Measurements from ENCODE around the gene FBXO7. TPM values are rescaled to one million over a fixed set of nuclear protein-coding genes. Genes with fewer than 3 reads are reported as not detected.

Gene FBXO7
- total RNA-seq, 4 donors from 2014 or later: 70.3 to 80.1 (median 76.4) TPM

- Histone ChIP-seq H3K9me3 (no peaks in the 10 kb centered on the region), H3K27ac (no peak overlapping the region), H3K4me1 (no peaks in the 10 kb centered on the region), H3K36me3 (no peaks in the 10 kb centered on the region), H3K27me3 (no peaks in the 10 kb centered on the region), H3K4me3 (no peak overlapping the region)
- in situ Hi-C loops (cut with MboI; ENCODE audit: low pct_ligation_motif_present in 1 of 4, low pct_unique_long_range_greater_than_20kb in 1 of 4, low sequenced_read_pairs in 3 of 4) (loop anchor here (10.0 kb wide), 3 partner anchors 274 to 474 kb away; no protein-coding TSS in a partner anchor), intact Hi-C loops (cut with DNase I; ENCODE audit: low total_unique reads) (no loop called here)
- no peak for TF ChIP-seq CTCF (IDR thresholded peaks at IDR 0.05)
- TF ChIP-seq POLR2A (IDR thresholded peaks at IDR 0.05): no peak
- TF ChIP-seq EP300 (IDR thresholded peaks at IDR 0.05; ENCODE audit: low read depth): no peak
- no peak for TF ChIP-seq POLR2AphosphoS5 (IDR thresholded peaks at IDR 0.05)
- no peak for DNase-seq
- 69% methylated on average over 5 of the region's 5 CpGs; no CpG with 5 or more reads in 1 of the 2 donors for WGBS, 2 donors (ENCODE audit: low coverage in 1 of 2)
These were observed 46.0 kb downstream of the FBXO7 start for GRCh38 chr22:32520612-32521011.

- WGBS, 2 donors (ENCODE audit: low coverage in 1 of 2): 57 to 69% methylated on average over 5 of the region's 5 CpGs
- in situ Hi-C loops (cut with MboI; ENCODE audit: low pct_ligation_motif_present in 1 of 4, low pct_unique_long_range_greater_than_20kb in 1 of 4, low sequenced_read_pairs in 3 of 4): loop anchor here (10.0 kb wide), 3 partner anchors 273 to 473 kb away; no protein-coding TSS in a partner anchor
These were observed 47.6 kb downstream of the FBXO7 start for GRCh38 chr22:32522237-32522636.

GRCh38 chr22:32527756-32528155, 53.1 kb downstream of the FBXO7 start:
- Histone ChIP-seq H3K4me3 (no peak overlapping the region), H3K36me3 (no peaks in the 10 kb centered on the region), H3K9me3 (no peaks in the 10 kb centered on the region), H3K27me3 (no peaks in the 10 kb centered on the region), H3K27ac (no peak overlapping the region), H3K4me1 (peaks cover 7 to 34% (median 17%) of the 10 kb centered on the region in 4 donors)
- in situ Hi-C loops (cut with MboI; ENCODE audit: low pct_ligation_motif_present in 1 of 4, low pct_unique_long_range_greater_than_20kb in 1 of 4, low sequenced_read_pairs in 3 of 4) (loop anchor here (5.0 to 25.0 kb wide), 6 partner anchors 260 to 475 kb away; no protein-coding TSS in a partner anchor), intact Hi-C loops (cut with DNase I; ENCODE audit: low total_unique reads) (loop anchor here (2.0 to 5.0 kb wide), 2 partner anchors 263 to 475 kb away; no protein-coding TSS in a partner anchor)
- WGBS, 2 donors (ENCODE audit: low coverage in 1 of 2): 73 to 100% methylated on average over 1 to 5 of the region's 5 CpGs
- DNase-seq: no peak
- TF ChIP-seq EP300 (IDR thresholded peaks at IDR 0.05; ENCODE audit: low read depth) (no peak), POLR2A (IDR thresholded peaks at IDR 0.05) (no peak), POLR2AphosphoS5 (IDR thresholded peaks at IDR 0.05) (no peak), CTCF (IDR thresholded peaks at IDR 0.05) (no peak)

More at GRCh38 chr22:32522237-32522636, 47.6 kb downstream of the FBXO7 start:
- intact Hi-C loops (cut with DNase I; ENCODE audit: low total_unique reads): no loop called here
- no peak overlapping the region for H3K4me3 ChIP-seq
- no peak overlapping the region for H3K27ac ChIP-seq
- H3K27me3 ChIP-seq: no peaks in the 10 kb centered on the region
- H3K9me3 ChIP-seq: no peaks in the 10 kb centered on the region
- TF ChIP-seq POLR2AphosphoS5 (IDR thresholded peaks at IDR 0.05) (no peak), EP300 (IDR thresholded peaks at IDR 0.05; ENCODE audit: low read depth) (no peak), POLR2A (IDR thresholded peaks at IDR 0.05) (no peak), CTCF (IDR thresholded peaks at IDR 0.05) (no peak)
- no peaks in the 10 kb centered on the region for H3K4me1 ChIP-seq
- H3K36me3 ChIP-seq: no peaks in the 10 kb centered on the region
- no peak for DNase-seq

- no peaks in the 10 kb centered on the region for H3K36me3 ChIP-seq
- in situ Hi-C loops (cut with MboI; ENCODE audit: low pct_ligation_motif_present in 1 of 4, low pct_unique_long_range_greater_than_20kb in 1 of 4, low sequenced_read_pairs in 3 of 4) (loop anchor here (5.0 to 25.0 kb wide), 6 partner anchors 259 to 474 kb away; no protein-coding TSS in a partner anchor), intact Hi-C loops (cut with DNase I; ENCODE audit: low total_unique reads) (loop anchor here (2.0 to 5.0 kb wide), 2 partner anchors 262 to 474 kb away; no protein-coding TSS in a partner anchor)
- peaks cover 7 to 35% (median 17%) of the 10 kb centered on the region in 4 donors for H3K4me1 ChIP-seq
- peak overlapping the region in 2 of 4 donors; percentile 73 to 76 for H3K27ac ChIP-seq
- no peaks in the 10 kb centered on the region for H3K27me3 ChIP-seq
- H3K9me3 ChIP-seq: no peaks in the 10 kb centered on the region
- no peak for DNase-seq
- no peak overlapping the region for H3K4me3 ChIP-seq
- TF ChIP-seq POLR2AphosphoS5 (IDR thresholded peaks at IDR 0.05): no peak
- no peak for TF ChIP-seq POLR2A (IDR thresholded peaks at IDR 0.05)
- TF ChIP-seq EP300 (IDR thresholded peaks at IDR 0.05; ENCODE audit: low read depth): no peak
- no peak for TF ChIP-seq CTCF (IDR thresholded peaks at IDR 0.05)
- 75 to 92% methylated on average over 8 to 9 of the region's 9 CpGs for WGBS, 2 donors (ENCODE audit: low coverage in 1 of 2)
These were observed 53.7 kb downstream of the FBXO7 start for GRCh38 chr22:32528316-32528715.
